ENCODE measurements around the gene ZSCAN30.
"Not testable (repeated sequence)": the region's sequence is repeated elsewhere in the genome, so short reads cannot be mapped to it uniquely, and the experiment has no call there.

Gene ZSCAN30

DNA sequence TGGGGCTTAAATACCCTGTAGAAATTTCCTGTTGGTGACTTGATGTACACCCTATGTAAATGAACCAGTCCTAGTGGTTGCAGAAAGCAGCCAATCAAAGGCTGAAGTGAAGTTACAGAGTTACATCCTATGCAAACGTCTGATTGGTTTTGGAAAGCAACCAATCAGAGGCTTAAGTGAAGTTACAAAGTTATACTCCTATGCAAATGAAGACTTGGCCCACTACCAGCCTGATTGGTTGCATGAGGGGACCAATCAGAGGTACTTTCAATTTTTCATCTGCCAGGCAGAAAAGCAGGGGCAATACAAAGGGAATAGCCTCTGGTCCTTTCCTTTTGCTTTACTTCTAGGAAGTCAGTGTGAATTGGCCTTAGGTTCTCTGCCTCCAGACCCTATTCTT, 62.8 kb downstream of the ZSCAN30 start:
- no peak for DNase-seq

DNA sequence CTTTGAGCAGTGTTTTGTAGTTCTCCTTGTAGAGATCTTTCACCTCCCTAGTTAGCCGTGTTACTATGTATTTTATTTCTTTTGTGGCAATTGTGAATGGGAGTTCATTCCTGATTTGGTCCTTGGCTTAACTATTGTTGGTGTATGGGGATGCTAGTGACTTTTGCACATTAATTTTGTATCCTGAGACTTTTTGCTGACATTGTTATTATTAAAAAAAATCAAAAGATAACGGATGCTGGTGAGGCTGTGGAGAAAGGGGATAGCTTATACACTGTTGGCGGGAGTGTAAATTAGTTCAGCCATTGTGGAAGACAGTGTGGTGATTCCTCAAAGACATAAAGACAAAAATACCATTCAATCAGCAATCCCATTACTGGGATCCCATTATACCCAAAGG, 66.2 kb downstream of the ZSCAN30 start:
- no peak for DNase-seq

DNA sequence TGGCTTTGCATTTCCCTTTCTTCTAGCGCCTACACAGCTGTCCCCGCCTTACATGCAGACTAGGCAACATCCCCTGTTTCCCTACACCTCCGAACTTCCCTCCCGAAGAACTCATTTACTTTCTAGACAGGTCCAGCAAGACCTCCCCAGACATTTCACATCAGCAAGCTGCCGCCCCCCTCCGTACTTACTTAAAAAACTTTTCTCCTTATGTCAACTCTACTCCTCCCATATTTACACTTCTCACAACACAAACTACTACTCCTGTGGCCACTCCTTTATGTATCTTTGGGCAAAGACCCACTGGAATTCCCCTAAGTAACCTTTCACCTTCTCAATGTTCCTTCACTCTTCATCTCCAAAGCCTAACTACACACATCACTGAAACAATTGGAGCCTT, 69.6 kb downstream of the ZSCAN30 start:
- no peak for DNase-seq

DNA sequence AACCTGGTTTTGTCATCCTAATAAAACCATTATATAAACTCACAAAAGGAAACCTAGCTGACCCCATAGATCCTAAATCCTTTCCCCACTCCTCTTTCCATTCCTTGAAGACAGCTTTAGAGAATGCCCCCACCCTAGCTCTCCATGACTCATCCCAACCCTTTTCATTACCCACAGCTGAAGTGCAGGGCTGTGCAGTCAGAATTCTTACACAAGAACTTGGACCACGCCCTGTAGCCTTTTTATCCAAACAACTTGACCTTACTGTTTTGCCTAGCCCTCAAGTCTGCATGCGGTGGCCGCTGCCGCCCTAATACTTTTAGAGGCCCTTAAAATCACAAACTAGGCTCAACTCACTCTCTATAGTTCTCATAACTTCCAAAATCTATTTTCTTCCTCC, 70.7 kb downstream of the ZSCAN30 start:
- DNase-seq, result not testable (repeated sequence)

DNA sequence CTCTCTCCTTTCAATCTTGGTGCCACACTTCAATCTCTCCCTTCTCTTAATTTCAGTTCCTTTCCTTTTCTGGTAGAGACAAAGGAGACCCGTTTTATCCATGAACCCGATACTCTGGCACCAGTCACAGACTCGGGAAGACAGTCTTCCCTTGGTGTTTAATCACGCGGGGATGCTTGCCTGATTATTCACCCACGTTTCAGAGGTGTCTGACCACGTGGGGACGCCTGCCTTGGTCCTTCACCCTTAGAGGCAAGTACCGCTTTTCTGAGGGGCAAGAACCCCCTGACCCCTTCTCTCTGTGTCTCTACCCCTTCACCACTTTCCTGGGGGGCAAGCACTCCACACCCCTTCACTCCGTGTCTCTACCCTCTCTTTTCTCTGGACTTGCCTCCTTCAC, 73.4 kb downstream of the ZSCAN30 start:
- not testable (repeated sequence) for DNase-seq

DNA sequence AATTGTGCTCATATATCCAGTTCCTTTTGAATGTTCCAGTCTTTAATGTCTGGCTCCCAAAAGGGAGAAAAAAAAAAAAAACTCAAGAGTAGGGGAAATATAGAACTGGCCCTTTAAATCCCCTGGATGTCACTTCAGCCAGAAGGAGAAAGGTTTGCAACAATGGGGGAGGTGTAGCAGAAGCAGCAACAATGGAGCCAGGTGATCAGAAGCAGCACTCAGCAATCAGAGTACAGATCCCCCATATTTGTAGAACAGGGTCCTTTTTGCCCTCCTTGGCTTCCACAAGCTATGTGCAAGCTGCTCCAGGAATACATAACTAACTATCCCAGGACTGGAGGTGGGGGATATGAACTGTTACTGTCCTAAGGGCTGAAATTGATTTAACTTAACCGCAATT, 75.0 kb downstream of the ZSCAN30 start:
- DNase-seq, result no peak

DNA sequence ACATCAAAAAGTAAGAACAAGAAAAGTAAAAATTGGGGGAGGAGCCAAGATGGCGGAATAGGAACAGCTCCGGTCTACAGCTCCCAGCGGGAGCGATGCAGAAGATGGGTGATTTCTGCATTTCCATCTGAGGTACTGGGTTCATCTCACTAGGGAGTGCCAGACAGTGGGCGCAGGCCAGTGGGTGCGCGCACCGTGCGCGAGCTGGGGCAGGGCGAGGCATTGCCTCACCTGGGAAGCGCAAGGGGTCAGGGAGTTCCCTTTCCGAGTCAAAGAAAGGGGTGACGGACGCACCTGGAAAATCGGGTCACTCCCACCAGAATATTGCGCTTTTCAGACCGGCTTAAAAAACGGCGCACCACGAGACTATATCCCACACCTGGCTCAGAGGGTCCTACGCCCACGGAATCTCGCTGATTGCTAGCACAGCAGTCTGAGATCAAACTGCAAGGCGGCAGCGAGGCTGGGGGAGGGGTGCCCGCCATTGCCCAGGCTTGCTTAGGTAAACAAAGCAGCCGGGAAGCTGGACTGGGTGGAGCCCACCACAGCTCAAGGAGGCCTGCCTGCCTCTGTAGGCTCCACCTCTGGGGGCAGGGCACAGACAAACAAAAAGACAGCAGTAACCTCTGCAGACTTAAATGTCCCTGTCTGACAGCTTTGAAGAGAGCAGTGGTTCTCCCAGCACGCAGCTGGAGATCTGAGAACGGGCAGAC, 84.1 kb downstream of the ZSCAN30 start:
- DNase-seq, result not testable (repeated sequence)

DNA sequence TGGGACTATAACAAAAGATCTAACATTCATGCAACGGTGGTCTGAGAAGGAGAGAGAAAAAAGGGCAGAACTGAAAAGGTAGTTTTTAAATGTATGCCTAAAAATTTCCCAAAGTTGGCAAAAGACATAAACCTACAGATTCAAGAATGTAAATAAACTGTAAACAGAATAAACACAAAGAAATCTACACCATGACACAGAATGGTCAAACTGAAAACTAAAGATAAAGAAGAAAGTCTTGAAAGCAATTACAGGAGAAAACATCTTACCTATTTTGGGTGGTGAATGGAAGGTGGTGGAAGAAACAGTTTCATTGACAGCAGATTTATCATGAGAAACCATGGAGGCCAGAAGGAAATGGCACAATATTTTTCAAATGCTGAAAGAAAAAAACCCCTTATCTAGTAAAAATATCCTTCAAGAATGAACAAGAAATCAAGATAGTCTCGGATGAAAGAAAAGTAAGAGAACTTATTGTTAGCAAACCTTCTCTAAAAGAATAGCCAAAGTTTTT, 84.8 kb downstream of the ZSCAN30 start:
- DNase-seq, result no peak

DNA sequence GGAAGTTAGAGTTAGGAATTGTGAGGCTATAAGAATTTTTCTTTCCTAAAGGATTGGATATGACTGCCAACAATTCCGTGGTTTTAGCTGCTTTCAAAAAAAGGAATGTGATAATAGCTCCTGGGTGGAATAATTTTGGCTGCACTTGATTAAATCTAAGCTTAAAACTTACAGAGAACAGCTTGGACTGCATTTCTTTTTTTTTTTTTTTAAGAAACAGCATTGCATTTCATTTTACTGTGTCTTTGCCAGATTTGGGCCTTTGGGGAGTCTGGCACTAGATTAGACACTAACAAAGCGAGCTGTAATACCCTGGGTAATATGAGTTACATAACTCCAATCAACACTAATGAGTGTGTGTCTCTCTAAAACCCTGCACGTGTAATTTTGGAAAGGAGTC, 87.0 kb downstream of the ZSCAN30 start:
- DNase-seq, result no peak

DNA sequence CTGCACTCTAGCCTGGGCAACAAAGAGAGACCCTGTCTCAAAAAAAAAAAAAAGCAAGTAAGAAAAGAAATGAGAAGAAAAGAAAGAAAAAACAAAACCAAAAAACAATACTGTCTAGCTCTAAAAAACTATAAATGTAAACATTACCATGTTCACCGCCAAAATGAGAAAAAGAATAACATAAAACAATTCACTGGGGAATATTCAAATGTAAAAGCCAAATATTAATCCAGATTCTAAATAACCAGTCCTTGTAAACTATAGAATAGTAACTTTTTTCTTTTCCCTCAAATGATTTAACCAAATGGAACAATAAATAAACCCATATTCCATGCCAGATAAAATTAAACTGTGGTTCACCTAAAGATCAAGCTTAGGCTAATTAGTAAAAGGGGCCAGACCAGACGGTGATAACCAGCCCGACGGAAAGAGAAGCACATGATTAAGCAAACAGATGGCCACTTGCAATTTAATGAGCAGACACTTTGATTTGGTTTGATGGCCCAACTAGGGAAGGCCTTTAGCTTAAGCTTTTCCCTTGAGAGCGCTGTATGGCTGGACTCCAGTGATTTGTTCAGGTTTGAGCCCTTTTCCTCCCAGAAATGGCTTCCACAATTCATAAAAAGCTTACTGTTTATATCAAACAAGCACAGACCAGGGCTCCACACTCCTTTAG, 88.6 kb downstream of the ZSCAN30 start:
- no peak for DNase-seq

Measured in kidney glomerular epithelial cell (primary cell).